ENCODE data around the gene NUP155. TPM values are rescaled to one million over a fixed set of nuclear protein-coding genes. Genes with fewer than 3 reads are reported as not detected.
A peak's percentile ranks its signal among the peaks of the same experiment; 100 is the strongest.
"Not testable (repeated sequence)": the region's sequence is repeated elsewhere in the genome, so short reads cannot be mapped to it uniquely, and the experiment has no call there.

NUP155 gene
- total RNA-seq, 1 experiment from 2014 or later: 41.5 TPM

GRCh38 chr5:37316027-37316426, 54.9 kb downstream of the NUP155 start:
- H3K4me3 ChIP-seq: no peak overlapping the region
- no peaks in the 10 kb centered on the region for H3K27me3 ChIP-seq
- H3K36me3 ChIP-seq: peaks cover 90% of the 10 kb centered on the region
- H3K9me3 ChIP-seq: no peaks in the 10 kb centered on the region
- no peak for DNase-seq

GRCh38 chr5:37310360-37310759, 60.5 kb downstream of the NUP155 start:
- Histone ChIP-seq H3K36me3 (peaks cover 79% of the 10 kb centered on the region), H3K4me3 (no peak overlapping the region), H3K9me3 (no peaks in the 10 kb centered on the region), H3K27me3 (no peaks in the 10 kb centered on the region)
- DNase-seq: no peak

GRCh38 chr5:37308793-37309192, 62.1 kb downstream of the NUP155 start:
- Histone ChIP-seq H3K36me3 (peaks cover 74% of the 10 kb centered on the region), H3K9me3 (no peaks in the 10 kb centered on the region)

GRCh38 chr5:37304888-37305287, 66.0 kb downstream of the NUP155 start:
- H3K4me3 ChIP-seq: no peak overlapping the region
- peaks cover 76% of the 10 kb centered on the region for H3K36me3 ChIP-seq

More at GRCh38 chr5:37308793-37309192, 62.1 kb downstream of the NUP155 start:
- Histone ChIP-seq H3K27me3 (no peaks in the 10 kb centered on the region), H3K4me3 (no peak overlapping the region)
- DNase-seq: no peak

GRCh38 chr5:37296313-37296712, 74.6 kb downstream of the NUP155 start:
- not testable (repeated sequence) for DNase-seq, H3K4me3 ChIP-seq
- peaks cover 59% of the 10 kb centered on the region for H3K36me3 ChIP-seq

More at GRCh38 chr5:37304888-37305287, 66.0 kb downstream of the NUP155 start:
- no peaks in the 10 kb centered on the region for H3K9me3 ChIP-seq
- H3K27me3 ChIP-seq: no peaks in the 10 kb centered on the region
- no peak for DNase-seq

GRCh38 chr5:37283214-37283820, 87.6 kb downstream of the NUP155 start:
- Histone ChIP-seq H3K36me3 (peaks cover 2% of the 10 kb centered on the region; the same call in 1 of the 2 replicates), H3K4me3 (no peak overlapping the region), H3K9me3 (peaks cover 7% of the 10 kb centered on the region), H3K27me3 (no peaks in the 10 kb centered on the region)
- DNase-seq: peak; percentile 3

More at GRCh38 chr5:37296313-37296712, 74.6 kb downstream of the NUP155 start:
- H3K27me3 ChIP-seq, H3K9me3 ChIP-seq: not testable (repeated sequence)

- no peak for DNase-seq
- H3K27me3 ChIP-seq: no peaks in the 10 kb centered on the region
- H3K9me3 ChIP-seq: no peaks in the 10 kb centered on the region; the same call in 1 of the 2 replicates
- H3K36me3 ChIP-seq: no peaks in the 10 kb centered on the region; the same call in 1 of the 2 replicates
- H3K4me3 ChIP-seq: no peak overlapping the region
These were observed 95.4 kb downstream of the NUP155 start for GRCh38 chr5:37275511-37275910.

GRCh38 chr5:37272511-37272910, 98.4 kb downstream of the NUP155 start:
- no peaks in the 10 kb centered on the region for H3K27me3 ChIP-seq
- H3K9me3 ChIP-seq: no peaks in the 10 kb centered on the region; the same call in 1 of the 2 replicates
- H3K36me3 ChIP-seq: no peaks in the 10 kb centered on the region; the same call in 1 of the 2 replicates
- no peak overlapping the region for H3K4me3 ChIP-seq
- DNase-seq: peak; percentile 79

- not testable (repeated sequence) for H3K4me3 ChIP-seq, H3K36me3 ChIP-seq, H3K27me3 ChIP-seq, H3K9me3 ChIP-seq, DNase-seq
These were observed 102.8 kb downstream of the NUP155 start for GRCh38 chr5:37268100-37268499.

GRCh38 chr5:37255774-37256358, 115.0 kb downstream of the NUP155 start:
- Histone ChIP-seq H3K4me3 (no peak overlapping the region), H3K36me3 (no peaks in the 10 kb centered on the region), H3K27me3 (no peaks in the 10 kb centered on the region), H3K9me3 (peaks cover 2% of the 10 kb centered on the region; the same call in 1 of the 2 replicates)
- DNase-seq: no peak

GRCh38 chr5:37254581-37254980, 116.3 kb downstream of the NUP155 start:
- Histone ChIP-seq H3K9me3 (no peaks in the 10 kb centered on the region; the same call in 1 of the 2 replicates), H3K4me3 (no peak overlapping the region), H3K36me3 (no peaks in the 10 kb centered on the region), H3K27me3 (no peaks in the 10 kb centered on the region)
- DNase-seq: no peak

GRCh38 chr5:37251665-37252064, 119.2 kb downstream of the NUP155 start:
- H3K4me3 ChIP-seq: no peak overlapping the region
- no peaks in the 10 kb centered on the region for H3K36me3 ChIP-seq
- no peak for DNase-seq
- H3K27me3 ChIP-seq: no peaks in the 10 kb centered on the region
- H3K9me3 ChIP-seq: no peaks in the 10 kb centered on the region

- H3K27me3 ChIP-seq: no peaks in the 10 kb centered on the region
- peak overlapping the region; percentile 96 for H3K4me3 ChIP-seq
- H3K36me3 ChIP-seq: no peaks in the 10 kb centered on the region
- no peaks in the 10 kb centered on the region for H3K9me3 ChIP-seq
- no peak for DNase-seq
These were observed 121.1 kb downstream of the NUP155 start for GRCh38 chr5:37249815-37250164.

GRCh38 chr5:37248970-37249814, 121.7 kb downstream of the NUP155 start, which contains the start of gene CPLANE1:
Gene CPLANE1, minus strand, starts transcription at chr5:37249376. Its CDS starts 1,678 bp downstream, at chr5:37247698.
- DNase-seq: peak; percentile 88
- Histone ChIP-seq H3K36me3 (peaks cover under 1% of the 10 kb centered on the region; the same call in 1 of the 2 replicates), H3K27me3 (no peaks in the 10 kb centered on the region), H3K4me3 (peak within 1 kb of the TSS; percentile 96), H3K9me3 (no peaks in the 10 kb centered on the region)

- DNase-seq: peak; percentile 5
- Histone ChIP-seq H3K27me3 (no peaks in the 10 kb centered on the region), H3K9me3 (no peaks in the 10 kb centered on the region), H3K4me3 (peak overlapping the region; percentile 96), H3K36me3 (peaks cover 4% of the 10 kb centered on the region)
These were observed 122.4 kb downstream of the NUP155 start for GRCh38 chr5:37248421-37248969.

- peaks cover 6% of the 10 kb centered on the region for H3K36me3 ChIP-seq
- H3K4me3 ChIP-seq: no peak overlapping the region
These were observed 123.4 kb downstream of the NUP155 start for GRCh38 chr5:37247496-37247895.

GRCh38 chr5:37247036-37247435, 123.9 kb downstream of the NUP155 start:
- H3K9me3 ChIP-seq: no peaks in the 10 kb centered on the region
- DNase-seq: no peak
- no peak overlapping the region for H3K4me3 ChIP-seq
- H3K36me3 ChIP-seq: peaks cover 9% of the 10 kb centered on the region
- no peaks in the 10 kb centered on the region for H3K27me3 ChIP-seq

More at GRCh38 chr5:37247496-37247895, 123.4 kb downstream of the NUP155 start:
- Histone ChIP-seq H3K9me3 (no peaks in the 10 kb centered on the region), H3K27me3 (no peaks in the 10 kb centered on the region)
- DNase-seq: no peak
